Lung (tissue), 12 donors: ENCODE data around the gene ATCAY. TPM values are rescaled to one million over a fixed set of nuclear protein-coding genes. Genes with fewer than 3 reads are reported as not detected.
"Not testable (repeated sequence)": the region's sequence is repeated elsewhere in the genome, so short reads cannot be mapped to it uniquely, and the experiment has no call there.

Experiments used
- ATAC-seq: fragments of 200-7000 bp; cut with Tn5 transposase; one replicate; pipeline ENCODE4 v1.9.1; 2020; ENCODE audit warnings: moderate number of reproducible peaks; ENCODE audit not compliant: insufficient read depth, low FRiP score
- DNase-seq, 3 donors: peaks; one replicate each; pipeline ENCODE4 v3.0.0-alpha.2; 2013 to 2017
- H3K27ac ChIP-seq, 2 donors: one replicate each; pipeline ENCODE4 v1.5.1; 2013; ENCODE audit warnings: mild to moderate bottlenecking in 2 of 2, moderate library complexity in 2 of 2, control low read depth in 1 of 2, inconsistent platforms in 1 of 2, low read depth in 1 of 2, low read length in 1 of 2
- H3K27me3 ChIP-seq, 3 donors: one replicate each; pipeline ENCODE4 v1.5.1; 2013; ENCODE audit warnings: low read length in 2 of 3; ENCODE audit not compliant: control insufficient read depth in 3 of 3, insufficient read depth in 3 of 3
- H3K36me3 ChIP-seq, 4 donors: one replicate each; pipeline ENCODE4 v1.5.1; 2013; ENCODE audit warnings: low read length in 4 of 4, mild to moderate bottlenecking in 1 of 4, moderate library complexity in 1 of 4; ENCODE audit not compliant: control insufficient read depth in 4 of 4, insufficient read depth in 4 of 4
- H3K4me1 ChIP-seq, 5 donors: one replicate each; pipeline ENCODE4 v1.5.1; 2013; ENCODE audit warnings: low read length in 5 of 5, mild to moderate bottlenecking in 2 of 5, moderate library complexity in 1 of 5; ENCODE audit not compliant: control insufficient read depth in 5 of 5, insufficient read depth in 5 of 5
- H3K4me3 ChIP-seq: one replicate; pipeline ENCODE4 v1.5.1; 2013; ENCODE audit warnings: mild to moderate bottlenecking, control low read depth, moderate library complexity
- H3K9ac ChIP-seq, 2 donors: one replicate each; pipeline ENCODE4 v1.5.1; 2013; ENCODE audit warnings: low read length in 2 of 2, control low read depth in 1 of 2; ENCODE audit not compliant: insufficient read depth in 1 of 2
- H3K9me3 ChIP-seq, 4 donors: one replicate each; pipeline ENCODE4 v1.5.1; 2013; ENCODE audit warnings: low read length in 3 of 4, mild to moderate bottlenecking in 1 of 4, moderate library complexity in 1 of 4; ENCODE audit not compliant: control insufficient read depth in 4 of 4, insufficient read depth in 3 of 4
- WGBS, 2 donors: extraction: QIAGEN DNeasy Blood & Tissue Kit; methylation state at CpG; one replicate each; pipeline ENCODE4 v1.1.7; 2013; 5-methylcytosine and 5-hydroxymethylcytosine counted together
- polyA plus RNA-seq, 2 donors: library from polyadenylated mRNA; stranded (reverse); fragments of 200-250 nt; gene quantifications; one replicate each; pipeline ENCODE4 v1.2.1, GENCODE V29; 2013
- total RNA-seq, 2 donors: library from RNA; depleted of rRNA in 1 of 2; stranded (reverse); fragments of >200 nt in 1 of 2; gene quantifications; one replicate each; pipeline ENCODE4 v1.2.1, GENCODE V29; 2014 to 2021
- TF ChIP-seq, protein P1 (sequence below): IDR thresholded peaks from 2 replicates; pipeline ENCODE4 v1.5.1; 2012; ENCODE audit warnings: mild to moderate bottlenecking; ENCODE audit errors: control extremely low read depth, extremely low read depth
- donor health status: control.
- donor health status: control.
- donor health status: Bipolar disorder and iron deficiency.
- donor health status: healthy.
- donor health status: DM: yes; HTN: yes; CAD: no.

Gene ATCAY
- total and polyA plus RNA-seq, 4 donors: under 0.01 to 0.09 TPM; not detected in 2

DNA sequence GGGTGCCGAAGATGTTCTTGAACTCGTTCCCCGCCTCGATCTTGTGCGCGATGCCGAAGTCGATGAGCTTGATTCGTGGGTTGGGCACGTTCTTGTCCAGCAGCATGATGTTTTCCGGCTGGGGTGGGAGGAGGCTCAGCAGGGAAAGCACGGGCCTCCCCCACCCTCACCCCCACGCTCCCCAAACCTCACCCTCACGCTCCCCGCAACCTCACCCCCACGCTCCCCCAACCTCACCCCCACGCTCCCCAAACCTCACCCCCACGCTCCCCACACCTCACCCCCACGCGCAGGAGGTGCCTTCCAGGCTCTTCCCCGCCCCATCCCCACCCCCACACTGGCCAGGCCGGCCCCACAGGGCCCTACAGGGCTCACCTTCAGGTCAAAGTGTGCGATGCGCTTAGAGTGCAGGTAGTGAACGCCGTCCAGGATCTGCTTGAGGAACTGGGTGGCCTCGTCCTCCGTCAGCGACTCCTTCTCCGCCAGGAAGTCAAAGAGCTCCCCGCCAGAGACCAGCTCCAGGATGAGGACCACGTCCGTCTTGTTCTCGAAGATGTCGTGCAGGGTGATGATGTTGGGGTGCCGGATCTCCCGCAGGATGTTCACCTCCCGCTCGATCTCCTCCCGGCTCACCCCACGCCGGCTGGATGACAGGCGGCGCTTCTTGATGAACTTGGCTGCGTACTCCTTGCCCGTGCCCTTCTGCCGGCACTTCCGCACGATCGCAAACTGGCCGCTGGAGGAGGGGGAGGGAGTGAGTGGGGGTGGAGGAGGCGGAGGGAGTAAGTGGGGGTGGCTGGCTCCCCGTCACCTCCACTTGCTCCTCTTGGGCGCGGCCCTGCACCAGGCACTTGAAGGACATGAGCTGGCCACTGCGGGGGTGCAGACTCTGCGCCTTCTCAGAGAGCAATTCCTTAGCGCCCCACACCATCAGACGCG lies 84.0 kb downstream of the ATCAY start:
- peaks cover 20 to 66% (median 26%) of the 10 kb centered on the region in 4 donors for H3K36me3 ChIP-seq
- WGBS, 2 donors: 88 to 91% methylated on average over 59 to 60 of the region's 60 CpGs
- peaks cover 7 to 19% (median 14%) of the 10 kb centered on the region in 5 donors for H3K4me1 ChIP-seq
- H3K27ac ChIP-seq: no peak overlapping the region
- no peak overlapping the region for H3K4me3 ChIP-seq
- H3K9ac ChIP-seq: no peak overlapping the region
- ATAC-seq (no peak), DNase-seq (no peak)
- H3K9me3 ChIP-seq: no peaks in the 10 kb centered on the region
- TF ChIP-seq, protein P1, sequence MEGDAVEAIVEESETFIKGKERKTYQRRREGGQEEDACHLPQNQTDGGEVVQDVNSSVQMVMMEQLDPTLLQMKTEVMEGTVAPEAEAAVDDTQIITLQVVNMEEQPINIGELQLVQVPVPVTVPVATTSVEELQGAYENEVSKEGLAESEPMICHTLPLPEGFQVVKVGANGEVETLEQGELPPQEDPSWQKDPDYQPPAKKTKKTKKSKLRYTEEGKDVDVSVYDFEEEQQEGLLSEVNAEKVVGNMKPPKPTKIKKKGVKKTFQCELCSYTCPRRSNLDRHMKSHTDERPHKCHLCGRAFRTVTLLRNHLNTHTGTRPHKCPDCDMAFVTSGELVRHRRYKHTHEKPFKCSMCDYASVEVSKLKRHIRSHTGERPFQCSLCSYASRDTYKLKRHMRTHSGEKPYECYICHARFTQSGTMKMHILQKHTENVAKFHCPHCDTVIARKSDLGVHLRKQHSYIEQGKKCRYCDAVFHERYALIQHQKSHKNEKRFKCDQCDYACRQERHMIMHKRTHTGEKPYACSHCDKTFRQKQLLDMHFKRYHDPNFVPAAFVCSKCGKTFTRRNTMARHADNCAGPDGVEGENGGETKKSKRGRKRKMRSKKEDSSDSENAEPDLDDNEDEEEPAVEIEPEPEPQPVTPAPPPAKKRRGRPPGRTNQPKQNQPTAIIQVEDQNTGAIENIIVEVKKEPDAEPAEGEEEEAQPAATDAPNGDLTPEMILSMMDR: no peak
- H3K27me3 ChIP-seq: no peaks in the 10 kb centered on the region

DNA sequence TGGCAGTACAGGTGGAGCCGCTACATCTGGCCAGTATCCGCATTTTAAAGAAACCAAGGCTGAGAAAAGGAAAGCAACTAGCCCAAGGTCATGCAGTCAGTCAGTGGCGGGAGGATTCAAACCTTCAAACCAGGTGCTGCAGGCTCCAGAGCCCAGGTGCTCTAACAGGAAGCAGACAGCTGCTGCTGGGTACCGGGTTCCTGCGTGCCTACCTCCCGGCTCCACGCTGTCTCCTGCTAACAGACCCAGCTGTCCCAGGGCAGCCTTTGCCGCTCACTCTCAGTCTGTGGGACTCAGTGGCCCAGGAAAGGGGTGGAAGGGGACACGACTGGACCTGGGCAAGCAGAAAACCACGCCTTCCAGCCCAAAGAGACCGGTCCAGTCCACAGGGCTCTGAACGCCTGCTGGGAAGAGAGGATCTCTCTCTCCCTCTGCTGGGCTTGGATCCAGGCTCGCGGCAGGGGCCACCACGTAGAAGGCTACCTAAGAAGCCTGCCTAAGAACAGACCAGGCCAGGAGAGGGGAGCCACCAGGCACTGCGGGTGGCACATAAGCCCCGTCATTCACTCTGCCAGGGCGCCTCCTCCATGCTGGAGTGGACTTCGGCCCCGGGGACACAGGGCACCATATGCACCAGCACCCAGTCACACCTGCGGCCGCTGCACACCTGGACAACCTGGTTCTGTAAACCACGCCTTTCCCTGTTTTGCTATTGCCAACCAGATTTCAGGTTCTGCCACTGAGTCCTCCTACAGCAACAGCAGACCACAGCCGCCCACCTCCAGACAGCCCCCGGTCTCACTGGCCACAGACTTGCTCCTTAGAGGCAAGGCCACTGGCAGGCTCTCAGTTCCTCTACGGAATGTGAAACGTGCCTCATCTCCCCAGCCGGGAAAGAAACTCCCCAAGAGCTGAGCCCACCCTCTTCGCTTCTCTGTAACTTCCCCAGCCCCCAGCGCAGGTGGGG lies 85.8 kb downstream of the ATCAY start:
- H3K36me3 ChIP-seq: peaks cover 12 to 51% (median 22%) of the 10 kb centered on the region in 4 donors
- ATAC-seq (no peak), DNase-seq (no peak)
- no peak overlapping the region for H3K4me3 ChIP-seq
- H3K4me1 ChIP-seq: peaks cover 7 to 27% (median 19%) of the 10 kb centered on the region in 5 donors
- no peaks in the 10 kb centered on the region for H3K9me3 ChIP-seq
- H3K27ac ChIP-seq: peak overlapping the region; percentile 48 to 94
- H3K27me3 ChIP-seq: no peaks in the 10 kb centered on the region
- 86 to 88% methylated on average over 30 of the region's 30 CpGs for whole genome bisulfite sequencing, 2 donors
- H3K9ac ChIP-seq: no peak overlapping the region
- TF ChIP-seq, protein P1: no peak

DNA sequence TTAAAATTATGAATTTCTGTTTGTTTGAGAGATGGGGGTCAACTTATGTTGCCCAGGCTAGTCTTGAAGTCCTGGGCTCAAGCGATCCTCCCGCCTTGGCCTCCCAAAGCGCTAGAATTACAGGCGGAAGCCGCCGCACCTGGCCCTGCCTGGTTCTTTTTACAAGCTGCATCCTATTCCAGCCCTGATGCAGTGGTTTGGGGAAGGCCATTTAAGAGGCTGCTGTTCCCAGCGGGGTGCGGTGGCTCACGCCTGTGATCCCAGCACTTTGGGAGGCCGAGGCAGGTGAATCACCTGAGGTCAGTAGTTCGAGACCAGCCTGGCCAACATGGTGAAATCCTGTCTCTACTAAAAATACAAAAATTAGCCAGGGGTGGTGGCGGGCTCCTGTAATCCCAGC lies 87.5 kb downstream of the ATCAY start:
- not testable (repeated sequence) for H3K9me3 ChIP-seq, ATAC-seq, H3K4me3 ChIP-seq, DNase-seq, H3K27me3 ChIP-seq
- peak overlapping the region; percentile 6 to 82 for H3K9ac ChIP-seq
- peaks cover 7 to 27% (median 19%) of the 10 kb centered on the region in 5 donors for H3K4me1 ChIP-seq
- 88 to 89% methylated on average over 12 of the region's 12 CpGs for WGBS, 2 donors
- peaks cover 6 to 41% (median 19%) of the 10 kb centered on the region in 4 donors for H3K36me3 ChIP-seq
- H3K27ac ChIP-seq: peak overlapping the region; percentile 73 to 94
